ENCODE data around the gene CADM4.

DNA sequence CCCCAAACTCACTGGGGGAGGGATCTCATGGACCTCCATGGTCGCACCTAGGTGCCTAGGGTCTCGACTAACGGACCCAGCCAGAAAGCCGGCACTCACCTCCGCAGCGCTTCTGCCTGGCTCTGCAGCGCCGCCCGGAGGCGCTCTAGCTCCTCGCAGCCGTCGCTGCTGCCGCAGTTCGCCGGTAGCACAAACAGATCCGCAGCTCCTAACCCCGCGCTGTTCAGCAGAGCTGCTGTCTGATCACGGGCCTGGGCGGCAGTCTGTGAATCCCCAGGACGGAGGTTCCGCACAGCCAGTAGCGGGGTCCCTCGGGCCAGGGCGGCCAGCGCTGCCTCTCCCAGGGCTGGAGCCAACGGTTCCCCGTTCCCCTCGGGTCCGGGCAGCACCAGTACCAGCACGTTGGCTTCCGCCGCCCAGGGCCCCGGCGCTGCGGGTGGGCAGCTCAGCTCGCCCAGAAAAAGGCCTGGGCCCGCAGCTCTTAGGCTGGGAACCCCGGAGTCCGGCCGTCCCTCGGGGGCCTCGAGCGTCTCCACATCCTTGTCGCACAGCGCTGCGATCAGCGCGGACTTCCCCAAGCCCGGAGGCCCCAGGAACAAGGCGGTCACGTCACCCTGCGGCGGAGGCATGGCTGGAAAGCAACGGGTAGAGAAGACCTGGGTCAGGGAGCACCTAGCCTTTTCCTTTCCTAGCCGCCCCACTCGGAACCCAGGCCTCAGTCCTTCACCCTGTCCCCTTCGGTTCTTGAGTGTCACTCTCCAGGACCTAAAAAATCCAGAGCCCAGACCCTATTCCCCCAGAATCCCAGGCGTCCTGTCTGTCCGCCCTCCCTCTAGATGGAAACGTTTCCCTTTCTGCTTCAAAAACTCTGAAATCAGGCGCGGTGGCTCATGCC, 44.7 kb downstream of the CADM4 start:
- TF ChIP-seq, protein P1, sequence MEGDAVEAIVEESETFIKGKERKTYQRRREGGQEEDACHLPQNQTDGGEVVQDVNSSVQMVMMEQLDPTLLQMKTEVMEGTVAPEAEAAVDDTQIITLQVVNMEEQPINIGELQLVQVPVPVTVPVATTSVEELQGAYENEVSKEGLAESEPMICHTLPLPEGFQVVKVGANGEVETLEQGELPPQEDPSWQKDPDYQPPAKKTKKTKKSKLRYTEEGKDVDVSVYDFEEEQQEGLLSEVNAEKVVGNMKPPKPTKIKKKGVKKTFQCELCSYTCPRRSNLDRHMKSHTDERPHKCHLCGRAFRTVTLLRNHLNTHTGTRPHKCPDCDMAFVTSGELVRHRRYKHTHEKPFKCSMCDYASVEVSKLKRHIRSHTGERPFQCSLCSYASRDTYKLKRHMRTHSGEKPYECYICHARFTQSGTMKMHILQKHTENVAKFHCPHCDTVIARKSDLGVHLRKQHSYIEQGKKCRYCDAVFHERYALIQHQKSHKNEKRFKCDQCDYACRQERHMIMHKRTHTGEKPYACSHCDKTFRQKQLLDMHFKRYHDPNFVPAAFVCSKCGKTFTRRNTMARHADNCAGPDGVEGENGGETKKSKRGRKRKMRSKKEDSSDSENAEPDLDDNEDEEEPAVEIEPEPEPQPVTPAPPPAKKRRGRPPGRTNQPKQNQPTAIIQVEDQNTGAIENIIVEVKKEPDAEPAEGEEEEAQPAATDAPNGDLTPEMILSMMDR (IDR thresholded peaks at IDR 0.05) = peak in 5 of 6 experiments; percentile 18 to 62 (median 41)
- no peak for TF ChIP-seq POLR2A (IDR thresholded peaks at IDR 0.05)

Measured in thyroid gland (tissue), 4 donors.